NCI-H2107 treated with DMSO at 0.1 percent for 48 hours (cell line): ENCODE measurements around the gene TEX19.
"Not testable (repeated sequence)": the region's sequence is repeated elsewhere in the genome, so short reads cannot be mapped to it uniquely, and the experiment has no call there.

ENCODE experiments used
- DNase-seq: peaks from one replicate; lab custom pipeline; 2025; ENCODE audit not compliant: unreplicated experiment; lab: John Stamatoyannopoulos, UW

The TEX19 gene

GRCh38 chr17:82353484-82353883 is 5.6 kb upstream of the TEX19 start:
- peak; percentile 39 for DNase-seq

GRCh38 chr17:82354804-82355308 is 4.2 kb upstream of the TEX19 start:
- no peak for DNase-seq

- no peak for DNase-seq
Measured at GRCh38 chr17:82355770-82356427, 3.1 kb upstream of the TEX19 start.

- peak; percentile 38 for DNase-seq
Measured at GRCh38 chr17:82356845-82357355, 2.1 kb upstream of the TEX19 start.

GRCh38 chr17:82357394-82357793 is 1.7 kb upstream of the TEX19 start:
- no peak for DNase-seq

GRCh38 chr17:82359451-82360074 is 516 bp downstream of the TEX19 start:
- not testable (repeated sequence) for DNase-seq

- DNase-seq: no peak
Measured at GRCh38 chr17:82361885-82362633, 3.0 kb downstream of the TEX19 start.

GRCh38 chr17:82365606-82366295 is 6.7 kb downstream of the TEX19 start:
- DNase-seq: no peak

GRCh38 chr17:82366749-82367148 is 7.7 kb downstream of the TEX19 start:
- peak; percentile 94 for DNase-seq

- DNase-seq: no peak
Measured at GRCh38 chr17:82367724-82368524, 8.9 kb downstream of the TEX19 start.

GRCh38 chr17:82369211-82369610 is 10.2 kb downstream of the TEX19 start:
- DNase-seq: no peak

- no peak for DNase-seq
Measured at GRCh38 chr17:82370471-82371332, 11.7 kb downstream of the TEX19 start.

- no peak for DNase-seq
Measured at GRCh38 chr17:82371333-82372248, 12.5 kb downstream of the TEX19 start, which contains the start of gene UTS2R. Gene UTS2R, plus strand, starts transcription at chr17:82371765. Its CDS starts 2,560 bp downstream, at chr17:82374325.

GRCh38 chr17:82372249-82373071 is 13.4 kb downstream of the TEX19 start:
- DNase-seq: no peak

- DNase-seq: not testable (repeated sequence)
Measured at GRCh38 chr17:82373072-82373452, 14.0 kb downstream of the TEX19 start.

- DNase-seq: no peak
Measured at GRCh38 chr17:82373731-82374625, 14.9 kb downstream of the TEX19 start.
